Measurements from ENCODE around the gene CSF2.

The CSF2 gene

DNA sequence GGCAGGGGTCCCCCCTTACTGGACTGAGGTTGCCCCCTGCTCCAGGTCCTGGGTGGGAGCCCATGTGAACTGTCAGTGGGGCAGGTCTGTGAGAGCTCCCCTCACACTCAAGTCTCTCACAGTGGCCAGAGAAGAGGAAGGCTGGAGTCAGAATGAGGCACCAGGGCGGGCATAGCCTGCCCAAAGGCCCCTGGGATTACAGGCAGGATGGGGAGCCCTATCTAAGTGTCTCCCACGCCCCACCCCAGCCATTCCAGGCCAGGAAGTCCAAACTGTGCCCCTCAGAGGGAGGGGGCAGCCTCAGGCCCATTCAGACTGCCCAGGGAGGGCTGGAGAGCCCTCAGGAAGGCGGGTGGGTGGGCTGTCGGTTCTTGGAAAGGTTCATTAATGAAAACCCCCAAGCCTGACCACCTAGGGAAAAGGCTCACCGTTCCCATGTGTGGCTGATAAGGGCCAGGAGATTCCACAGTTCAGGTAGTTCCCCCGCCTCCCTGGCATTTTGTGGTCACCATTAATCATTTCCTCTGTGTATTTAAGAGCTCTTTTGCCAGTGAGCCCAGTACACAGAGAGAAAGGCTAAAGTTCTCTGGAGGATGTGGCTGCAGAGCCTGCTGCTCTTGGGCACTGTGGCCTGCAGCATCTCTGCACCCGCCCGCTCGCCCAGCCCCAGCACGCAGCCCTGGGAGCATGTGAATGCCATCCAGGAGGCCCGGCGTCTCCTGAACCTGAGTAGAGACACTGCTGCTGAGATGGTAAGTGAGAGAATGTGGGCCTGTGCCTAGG is at the start of gene CSF2:
Gene CSF2 (plus strand): TSS at position 559 of the 783 bp plus-strand sequence. CDS start 35 bp downstream, at position 594.
- DNase-seq: no peak

GRCh38 chr5:132024117-132024435 is 49.5 kb upstream of the CSF2 start:
- no peak for DNase-seq

DNA sequence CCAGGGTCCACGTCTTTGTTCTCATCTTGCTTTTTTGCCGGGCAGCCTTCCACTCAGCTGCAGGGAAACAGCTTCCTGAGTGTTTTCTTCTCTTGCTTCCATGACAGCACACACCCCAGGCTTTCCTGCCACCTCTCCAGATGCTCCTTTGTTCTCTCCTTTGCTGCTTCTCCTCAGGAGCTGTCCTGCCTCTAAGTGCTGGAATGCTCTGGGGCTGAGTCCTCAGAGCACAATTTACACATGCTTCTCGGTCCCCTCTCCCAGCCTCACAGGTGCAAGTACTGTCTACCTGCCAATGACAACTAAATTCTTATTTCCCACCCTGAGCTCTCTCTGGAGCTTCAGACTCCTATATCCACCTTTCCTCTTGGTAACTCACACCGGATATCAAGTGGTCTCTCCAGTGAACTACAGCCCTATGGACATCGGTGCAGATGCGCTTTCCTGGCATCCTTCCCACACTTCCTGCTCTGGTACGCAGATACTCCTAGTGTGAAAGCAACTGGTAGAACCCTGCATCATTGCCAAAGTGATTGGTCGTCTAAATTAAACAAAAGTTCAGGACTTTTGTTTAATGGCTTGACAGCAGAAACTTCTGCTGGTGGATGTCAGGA is 48.7 kb upstream of the CSF2 start:
- DNase-seq: no peak

GRCh38 chr5:132025403-132025971 is 48.1 kb upstream of the CSF2 start:
- DNase-seq: no peak

GRCh38 chr5:132026516-132027008 is 47.0 kb upstream of the CSF2 start:
- no peak for DNase-seq

- no peak for DNase-seq
Observed at GRCh38 chr5:132027027-132027426, 46.6 kb upstream of the CSF2 start.

DNA sequence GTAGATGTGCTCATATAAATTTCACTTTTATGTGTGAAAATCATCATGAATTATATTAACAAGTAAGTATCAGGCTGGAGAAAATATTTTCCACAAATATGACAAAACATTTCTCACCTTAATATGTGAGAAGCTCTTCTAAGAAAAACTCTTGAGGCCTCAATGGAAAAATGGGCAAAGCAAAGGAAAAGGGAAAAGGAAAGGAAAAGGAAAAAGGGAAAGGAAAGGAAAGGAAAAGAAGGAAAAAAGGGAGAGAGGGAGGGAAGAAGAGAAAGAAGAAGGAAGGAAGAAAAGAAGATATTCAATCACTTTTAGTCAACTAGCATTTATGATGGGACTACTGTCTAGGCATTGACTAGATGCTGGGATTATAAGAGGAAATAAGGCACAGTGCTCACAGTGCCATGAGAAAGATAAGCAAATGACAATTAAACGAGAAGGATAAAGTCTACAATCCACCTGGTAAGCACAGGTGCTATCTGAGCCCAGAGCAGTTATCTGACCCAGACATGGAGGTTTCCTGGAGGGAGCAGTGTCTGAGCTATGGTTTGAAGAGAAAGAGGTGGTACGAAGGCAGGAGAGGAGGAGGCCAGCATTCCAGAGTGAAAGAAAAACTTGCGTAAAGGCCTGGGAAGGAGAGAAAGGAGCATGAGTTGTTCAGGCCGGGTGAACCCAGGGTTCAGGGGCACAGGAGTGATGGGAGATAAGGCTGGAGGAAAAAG is 43.8 kb upstream of the CSF2 start:
- DNase-seq: no peak

GRCh38 chr5:132030610-132031009 is 43.0 kb upstream of the CSF2 start:
- DNase-seq: no peak

GRCh38 chr5:132032196-132032595 is 41.4 kb upstream of the CSF2 start:
- DNase-seq: no peak

DNA sequence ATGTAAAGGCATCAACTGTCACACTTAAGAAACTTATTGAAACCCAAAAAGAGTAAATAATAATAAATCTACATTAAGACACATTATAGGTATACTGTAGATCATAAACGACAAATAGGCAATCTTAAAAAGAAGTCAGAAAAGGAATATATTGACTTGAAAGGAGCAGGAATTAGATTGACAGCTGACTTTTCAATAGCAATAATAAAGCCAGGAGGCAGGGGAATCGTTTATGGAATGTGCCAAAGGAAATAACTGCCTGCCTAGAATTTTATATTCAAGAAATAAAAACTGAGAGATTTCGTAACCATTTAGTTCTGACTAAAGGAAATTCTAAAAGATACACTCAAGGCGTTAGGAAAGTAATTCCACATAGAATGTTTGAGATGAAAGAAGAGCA is 40.5 kb upstream of the CSF2 start:
- no peak for DNase-seq

DNA sequence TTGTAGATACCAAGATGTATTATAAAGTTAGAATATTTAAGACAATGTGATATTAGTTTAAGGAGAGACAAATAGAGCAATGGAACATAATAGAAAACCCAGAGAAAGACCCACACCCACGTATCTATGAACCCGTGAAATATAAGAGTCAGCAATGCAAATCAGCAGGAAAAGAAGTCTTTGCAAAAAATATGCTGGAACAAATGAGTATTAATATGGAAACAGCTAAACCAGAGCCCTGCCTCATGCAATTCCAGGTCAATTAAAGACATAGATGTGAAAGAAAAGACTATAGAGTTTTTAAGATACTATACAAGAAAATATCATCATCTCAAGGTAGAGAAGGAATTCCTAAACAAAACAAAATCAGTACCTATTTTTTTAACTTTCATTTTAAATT is 36.2 kb upstream of the CSF2 start:
- no peak for DNase-seq

DNA sequence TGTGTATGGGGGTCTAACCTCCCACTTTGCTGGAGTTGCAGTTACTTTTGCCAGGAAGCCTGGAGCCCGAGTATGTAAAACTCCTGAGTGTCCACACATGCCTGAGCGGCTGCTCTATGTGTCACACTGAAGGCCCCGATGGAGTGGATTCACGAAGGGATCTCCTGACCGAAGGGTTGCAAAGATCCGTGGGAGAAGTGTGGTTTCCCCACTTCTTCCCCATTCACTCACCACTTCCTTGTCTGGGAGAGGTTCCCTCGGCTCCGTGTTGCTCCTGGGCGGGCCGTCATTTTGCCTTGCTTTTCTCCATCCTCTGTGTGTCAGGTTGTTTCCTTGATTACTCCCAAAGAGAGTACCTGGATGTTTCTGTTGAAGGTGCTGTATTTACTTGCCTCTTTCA is 29.4 kb upstream of the CSF2 start:
- DNase-seq: peak; percentile 93

GRCh38 chr5:132046880-132047299 is 26.7 kb upstream of the CSF2 start:
- DNase-seq: no peak

DNA sequence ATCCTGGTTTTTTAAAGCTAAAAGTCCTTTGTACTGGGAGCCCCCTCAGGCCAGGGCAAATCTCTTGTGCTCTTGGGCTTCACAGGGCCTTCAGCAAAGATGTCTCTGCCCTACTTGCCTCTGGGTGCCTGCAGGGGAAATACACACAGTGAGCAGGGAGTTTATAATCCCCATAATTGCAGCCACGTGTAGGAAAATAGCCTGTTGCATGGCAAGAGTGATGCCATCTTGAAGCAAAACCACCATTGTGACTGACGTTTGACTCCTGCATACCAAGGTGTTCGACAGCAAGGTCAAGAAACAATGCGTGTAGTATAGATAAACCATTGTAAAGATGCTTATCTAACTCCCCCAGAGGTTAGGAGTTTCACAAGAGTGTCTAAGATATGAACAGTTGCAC is 24.5 kb upstream of the CSF2 start:
- DNase-seq: no peak

DNA sequence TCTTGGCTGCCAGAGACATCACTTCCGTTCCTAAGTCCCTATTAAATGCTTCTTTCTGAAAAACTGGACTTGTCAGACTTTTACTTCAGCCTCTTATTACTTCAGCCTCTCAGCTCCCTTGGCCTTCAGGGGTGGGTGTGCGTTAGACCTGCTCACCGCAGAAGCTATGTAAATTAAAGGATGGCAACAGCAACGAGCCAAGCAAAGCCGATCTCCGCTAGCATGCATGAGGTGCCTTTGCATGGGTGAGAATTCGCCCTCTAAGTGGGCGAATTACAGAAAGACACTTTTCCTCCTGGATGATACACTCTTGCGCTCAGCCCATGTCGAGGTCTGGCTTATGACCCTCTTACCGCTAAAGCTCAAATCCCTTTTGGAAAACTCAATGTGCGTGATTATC is 24.0 kb upstream of the CSF2 start:
- DNase-seq: no peak

DNA sequence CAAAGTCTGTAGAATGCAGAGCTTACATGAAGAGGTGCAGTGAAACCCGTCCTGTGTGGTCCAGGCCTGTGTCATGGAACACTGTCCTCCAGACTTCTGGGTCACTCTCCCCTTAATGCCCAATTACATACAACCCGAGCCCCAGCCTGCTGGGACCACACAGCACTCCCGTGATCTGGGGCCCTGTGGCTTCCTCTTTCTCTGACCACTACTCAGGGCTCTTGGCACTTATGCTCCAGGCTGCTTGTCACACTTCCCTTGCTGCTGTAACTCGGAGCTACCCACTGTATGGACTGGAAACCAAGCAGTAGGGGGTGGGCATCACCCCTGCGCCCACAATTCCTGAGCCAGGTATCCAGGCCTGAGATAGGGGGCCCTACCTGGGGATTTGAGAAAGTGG is 23.5 kb upstream of the CSF2 start:
- DNase-seq: peak; percentile 77

DNA sequence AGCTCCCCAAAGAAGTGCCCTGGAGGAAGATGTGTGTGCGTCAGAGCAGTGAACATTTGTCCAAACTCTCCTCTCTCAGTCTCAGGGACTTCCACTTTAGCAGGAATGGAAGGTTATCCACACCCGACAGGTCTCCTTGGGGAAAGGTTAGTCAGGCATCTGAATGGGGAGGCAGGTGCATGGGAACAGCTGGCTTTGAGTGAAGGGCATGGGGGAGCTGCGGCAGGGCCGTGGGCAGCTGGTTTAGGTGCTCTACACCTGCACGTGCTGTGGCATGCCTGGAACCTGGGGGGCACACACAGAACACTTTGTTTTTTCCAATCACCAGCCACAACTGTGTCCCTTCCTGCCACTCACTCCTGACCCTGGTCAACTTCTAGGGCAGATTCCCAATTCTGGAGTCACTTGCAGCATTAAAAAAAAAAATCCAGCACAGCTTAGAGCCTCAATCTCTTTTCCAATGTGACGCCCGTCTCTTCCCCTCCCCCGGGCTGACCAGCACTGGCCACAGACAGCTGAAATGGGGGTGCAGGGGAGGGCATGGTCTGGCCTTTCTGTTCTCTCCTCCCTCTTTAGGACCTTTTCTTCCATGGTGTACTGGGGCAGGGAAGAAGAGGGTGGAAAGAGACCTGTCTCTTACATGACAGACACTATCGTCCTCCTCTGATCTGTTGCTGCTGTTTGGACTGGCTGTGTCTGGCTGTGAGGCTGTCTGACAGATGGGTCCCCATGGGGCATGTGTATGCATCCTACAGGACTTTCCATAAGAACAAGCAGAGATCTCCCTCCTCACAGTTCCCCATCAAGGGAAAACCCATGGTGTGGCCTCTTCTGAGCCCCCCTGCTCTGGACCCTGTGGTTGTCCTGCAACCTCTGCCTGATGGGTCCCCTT is 22.7 kb upstream of the CSF2 start:
- DNase-seq: no peak

- no peak for DNase-seq
Observed at GRCh38 chr5:132052520-132052919, 21.1 kb upstream of the CSF2 start.

GRCh38 chr5:132053483-132053882 is 20.1 kb upstream of the CSF2 start:
- no peak for DNase-seq

- no peak for DNase-seq
Observed at GRCh38 chr5:132054031-132054696, 19.4 kb upstream of the CSF2 start.

DNA sequence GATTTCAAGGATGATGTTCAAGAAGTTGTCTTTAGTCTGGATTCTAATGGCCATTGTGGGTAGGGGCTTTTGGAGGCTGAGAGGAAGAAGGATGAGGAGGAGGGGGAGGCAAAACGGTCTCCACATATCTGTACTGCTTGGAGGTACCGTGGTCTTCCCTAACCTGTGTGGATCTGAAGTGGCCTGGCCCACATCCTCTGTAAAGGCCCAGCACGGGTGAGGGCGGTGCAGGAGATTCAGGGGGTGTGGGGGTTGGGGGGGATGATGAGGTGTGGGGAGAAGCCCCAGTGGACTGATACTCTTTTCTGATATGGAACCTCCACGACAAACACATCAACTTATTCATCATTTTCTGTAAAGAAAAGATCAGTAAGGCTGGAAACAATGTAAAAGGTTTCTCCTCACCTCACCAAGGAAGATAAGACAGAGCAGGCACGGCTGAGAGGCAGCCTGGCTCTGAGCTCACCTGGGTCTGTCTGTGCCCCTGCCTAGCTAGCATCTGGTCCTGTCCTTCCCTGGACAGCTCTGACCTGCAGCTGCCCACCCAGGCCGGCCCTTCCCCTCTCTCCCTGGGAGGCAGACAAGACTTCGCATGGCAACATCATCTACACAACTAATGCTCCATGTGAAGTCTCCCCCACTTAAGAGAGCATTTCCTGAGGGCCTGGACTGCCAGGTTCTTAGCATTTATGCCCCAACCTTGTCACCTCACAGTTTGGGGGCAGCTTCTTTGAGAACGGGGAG is 18.7 kb upstream of the CSF2 start:
- no peak for DNase-seq

Data from suppressor macrophage treated with lipopolysaccharide for 4 hours (primary cell).